GM21528 (cell line): ENCODE measurements around the gene RAMP3.

Experiments used
- ATAC-seq: cut with Tn5 transposase; IDR thresholded peaks from one replicate; pipeline ENCODE4 v1.9.1; 2021; ENCODE audit warnings: mild to moderate bottlenecking, moderate library complexity; ENCODE audit not compliant: unreplicated experiment, low FRiP score

The RAMP3 gene

DNA sequence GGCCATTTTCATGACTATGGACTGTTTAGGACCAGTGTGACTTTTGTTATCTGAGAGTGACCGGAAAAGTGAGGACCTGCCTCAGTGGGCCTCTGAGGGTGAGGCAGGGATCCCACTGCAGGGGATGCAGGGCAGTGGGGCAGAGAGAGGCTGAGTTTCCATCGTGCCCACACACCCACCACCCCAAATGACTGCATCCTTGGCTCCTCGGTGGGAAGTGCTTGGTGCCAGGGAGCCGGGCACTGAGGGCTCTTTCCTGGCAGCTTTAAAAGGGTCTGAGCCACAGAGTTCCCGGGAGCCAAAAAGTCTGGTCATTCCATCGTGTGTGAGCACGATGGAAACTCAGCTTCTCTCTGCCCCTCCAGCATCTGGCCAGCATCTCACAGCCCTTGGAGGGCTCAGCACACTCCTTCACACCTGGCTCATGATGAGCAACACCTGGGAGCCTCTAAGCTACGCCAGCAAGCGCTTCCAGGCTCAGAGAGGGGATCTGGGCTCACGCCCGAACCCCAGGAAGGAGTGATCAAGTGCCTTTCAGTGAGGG is 59.1 kb downstream of the RAMP3 start:
- ATAC-seq: no peak

GRCh38 chr7:45217358-45217757 is 59.8 kb downstream of the RAMP3 start:
- no peak for ATAC-seq

GRCh38 chr7:45219130-45219529 is 61.5 kb downstream of the RAMP3 start:
- no peak for ATAC-seq

DNA sequence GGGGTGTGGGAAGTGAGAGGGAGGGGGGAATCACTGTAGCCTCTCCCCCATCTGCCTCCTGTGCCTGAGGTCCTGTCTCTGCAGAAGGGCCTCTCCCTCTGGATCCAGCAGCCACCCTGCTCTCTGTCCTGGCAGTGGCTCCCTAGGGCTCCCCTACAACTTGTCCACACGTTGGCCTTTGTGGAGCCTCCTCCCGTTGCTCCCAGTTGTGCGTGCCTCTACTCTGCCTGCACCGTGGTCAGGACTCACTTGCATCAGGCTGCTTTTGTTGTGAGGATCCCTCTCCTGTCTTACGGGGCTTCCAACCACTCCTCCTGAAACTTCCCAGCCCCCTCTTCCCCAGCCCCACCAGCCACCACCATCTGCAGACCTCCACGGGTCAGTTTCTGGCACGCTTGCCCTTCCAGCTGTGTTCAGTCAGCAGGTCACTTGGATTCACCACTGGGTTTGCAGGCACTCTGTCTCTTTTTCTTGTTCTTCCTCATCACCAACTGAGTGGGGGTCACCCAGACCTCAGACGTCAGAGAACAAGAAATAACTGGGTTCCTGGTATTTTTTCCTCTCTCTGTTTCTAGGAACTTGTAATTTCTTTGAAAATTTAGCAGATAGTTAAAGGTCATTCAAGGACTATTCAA is 62.3 kb downstream of the RAMP3 start:
- no peak for ATAC-seq

DNA sequence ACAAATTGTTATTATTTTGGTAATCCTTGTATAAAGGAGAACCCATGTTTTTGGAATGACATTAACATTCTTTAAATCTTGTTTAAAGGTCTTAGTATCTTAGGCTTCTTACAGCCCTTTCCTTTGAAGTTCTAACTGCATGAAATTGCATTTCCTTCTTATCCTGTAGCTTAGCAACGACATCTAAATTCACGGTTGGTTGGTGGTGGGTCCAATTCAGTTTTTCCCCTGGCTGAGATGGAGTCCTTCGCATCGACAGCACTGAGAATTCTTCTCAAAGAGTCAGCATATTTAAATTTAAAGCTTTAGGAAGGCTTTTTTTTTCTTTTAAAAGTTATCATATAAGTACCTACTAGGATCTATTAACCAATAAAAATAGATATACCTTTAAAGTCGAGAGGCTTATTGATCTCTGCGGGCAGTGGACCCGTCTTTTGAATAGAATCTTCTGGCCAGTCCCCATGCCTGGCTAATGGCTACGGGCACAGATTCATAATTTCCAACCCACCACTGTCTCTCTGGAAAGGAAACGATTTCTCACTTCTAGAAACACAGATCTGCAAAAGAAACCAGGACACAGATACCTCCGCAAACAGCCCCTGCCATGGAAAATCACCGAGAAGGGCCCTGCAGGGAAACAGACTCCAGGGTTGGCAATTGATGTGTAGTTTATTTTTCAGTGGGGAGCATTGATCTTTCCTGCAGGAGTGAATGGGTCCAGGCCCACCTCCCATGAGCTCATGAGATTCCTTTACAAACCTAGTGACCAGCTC is 63.4 kb downstream of the RAMP3 start:
- no peak for ATAC-seq

GRCh38 chr7:45221896-45222604 is 64.5 kb downstream of the RAMP3 start:
- ATAC-seq: no peak

GRCh38 chr7:45223078-45223477 is 65.5 kb downstream of the RAMP3 start:
- no peak for ATAC-seq

GRCh38 chr7:45223728-45224630 is 66.4 kb downstream of the RAMP3 start:
- no peak for ATAC-seq

DNA sequence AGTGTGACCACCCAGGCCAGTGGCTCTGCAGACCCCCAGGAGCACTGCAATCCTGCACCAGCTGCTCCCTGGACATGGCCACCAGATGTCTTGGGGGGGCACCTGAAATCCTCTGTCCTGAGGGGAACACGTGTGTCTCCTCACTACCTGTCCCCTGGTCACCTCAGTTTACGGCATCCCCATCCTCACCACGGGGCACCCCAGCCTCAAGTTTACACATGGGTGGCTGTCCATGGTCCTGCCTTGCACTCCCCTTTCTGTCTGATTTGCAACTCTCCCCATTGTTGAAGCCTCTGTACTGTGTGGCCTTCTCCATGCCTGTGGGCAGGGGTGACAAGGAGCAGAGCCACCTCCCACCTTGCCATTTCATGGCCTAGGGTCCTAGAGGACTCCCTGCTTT is 67.2 kb downstream of the RAMP3 start:
- ATAC-seq: no peak

DNA sequence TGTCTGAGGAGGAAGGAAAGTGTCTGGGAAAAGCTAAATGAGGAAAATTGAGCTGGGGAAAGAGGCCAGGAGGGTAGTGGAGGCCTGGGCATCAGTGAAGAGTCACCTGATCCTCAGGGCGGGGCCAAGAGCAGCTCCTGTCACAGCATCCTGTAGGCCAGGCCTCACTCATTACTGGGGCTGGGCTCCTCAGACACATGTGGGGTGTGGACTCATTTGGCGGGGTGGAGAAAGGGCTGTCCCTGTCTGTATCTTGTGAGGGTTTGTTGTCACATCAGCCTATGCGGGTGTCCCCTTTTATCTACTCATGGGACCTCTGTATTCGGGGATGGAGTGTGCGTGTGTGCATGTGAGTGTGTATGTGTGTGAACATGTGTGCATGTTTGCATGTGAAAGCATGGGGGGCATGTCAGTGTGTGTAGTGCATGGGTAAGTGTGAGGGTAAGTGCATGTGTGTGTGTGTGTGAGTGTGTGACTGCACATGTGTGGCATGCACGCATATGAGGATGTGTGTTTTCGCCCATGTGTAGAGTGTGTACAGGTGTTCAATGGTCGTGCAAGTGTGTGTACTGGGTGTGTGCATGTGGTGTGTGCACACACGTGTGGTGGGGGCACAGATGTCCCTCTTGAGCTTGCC is 67.8 kb downstream of the RAMP3 start:
- ATAC-seq: no peak

DNA sequence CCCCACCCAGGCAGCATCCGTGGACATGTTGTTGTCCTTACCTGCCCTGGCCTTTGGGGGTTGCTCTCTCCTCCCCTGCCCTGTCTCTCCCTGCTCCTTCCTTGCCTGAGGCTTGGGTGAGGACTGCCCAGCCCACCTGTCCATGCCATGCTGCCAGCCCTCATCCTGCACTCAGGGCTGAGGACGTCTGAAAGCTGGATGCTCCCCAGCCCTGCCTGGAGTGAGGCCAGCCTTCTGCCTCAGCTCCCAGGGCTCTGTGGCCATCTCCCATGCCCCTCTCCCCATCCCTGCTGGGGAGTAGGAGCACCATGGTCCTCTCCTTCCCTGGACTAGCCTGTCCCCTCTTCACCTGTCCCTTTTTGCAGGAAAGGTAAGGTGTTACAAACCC is 68.4 kb downstream of the RAMP3 start:
- ATAC-seq: no peak

DNA sequence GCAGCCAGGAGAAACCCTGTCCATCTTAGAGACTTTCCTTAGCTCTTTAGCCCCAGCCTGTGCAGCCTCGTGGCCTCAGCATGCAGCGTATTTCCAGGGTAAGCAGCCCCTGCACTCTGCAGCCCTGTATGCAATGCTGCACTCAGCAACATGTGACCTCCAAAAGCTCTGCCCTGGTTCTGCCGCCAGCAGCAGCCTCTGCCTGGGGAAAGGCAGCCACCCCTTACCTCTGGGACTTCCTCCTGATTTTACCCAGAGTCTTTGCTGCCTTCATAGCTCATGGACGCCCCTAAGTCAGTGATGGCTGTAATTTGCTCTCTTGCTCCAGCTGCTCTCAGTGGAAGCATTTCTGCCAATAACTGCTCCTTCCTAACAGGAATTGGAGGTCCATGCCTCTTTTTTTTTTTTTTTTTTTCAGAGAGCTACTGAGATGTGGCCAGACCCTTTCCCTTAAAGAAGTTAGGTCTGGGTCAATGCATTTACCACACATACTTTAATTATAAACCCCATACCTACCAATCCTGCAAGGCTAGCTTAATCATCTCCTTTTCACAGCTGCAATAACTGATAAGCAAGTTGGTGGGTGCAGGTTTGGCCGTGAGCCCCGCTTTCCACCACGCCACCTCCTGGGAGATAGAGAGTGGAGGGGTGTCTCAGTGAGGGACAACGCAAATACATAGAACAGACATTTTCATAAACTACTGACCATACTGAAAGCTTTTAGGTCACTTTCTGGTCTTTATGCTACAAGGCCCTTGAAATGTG is 71.7 kb downstream of the RAMP3 start:
- ATAC-seq: no peak

DNA sequence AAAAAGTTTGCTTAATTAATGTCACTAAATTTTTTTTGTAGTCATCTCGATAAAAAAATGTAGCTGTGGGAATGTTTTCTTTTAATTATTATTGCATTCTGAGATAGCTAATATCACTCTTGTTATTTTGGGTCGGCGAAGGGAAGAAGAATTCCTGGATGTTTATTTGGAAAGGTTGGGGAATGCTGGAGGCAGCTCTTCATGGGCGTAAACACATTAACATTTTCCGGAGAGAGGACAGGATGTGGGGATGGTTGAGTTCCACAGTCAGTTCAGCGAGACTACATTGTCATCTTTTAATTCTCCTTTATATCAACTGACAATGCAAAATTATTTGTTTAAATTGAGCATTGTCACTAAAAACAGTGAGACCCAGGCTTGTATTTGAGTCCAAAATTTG is 72.5 kb downstream of the RAMP3 start:
- no peak for ATAC-seq

- no peak for ATAC-seq
Measured at GRCh38 chr7:45230611-45231165, 73.1 kb downstream of the RAMP3 start.

GRCh38 chr7:45233249-45233775 is 75.7 kb downstream of the RAMP3 start:
- no peak for ATAC-seq
